T-helper 2 cell treated with Interferon-gamma antibody and Interleukin-4, amounts not matched to agents 5 μg/mL and 100 μg/mL, for 36 hours (primary cell): Measurements from ENCODE around the gene CADPS.

Experiments used
- DNase-seq: peaks from one replicate; pipeline ENCODE4 v3.0.0; 2021; ENCODE audit warnings: low spot score
- H3K27ac Mint-ChIP-seq: one replicate; pipeline ENCODE4 v1.8.0; 2021; ENCODE audit warnings: mild to moderate bottlenecking, mixed read lengths
- H3K27me3 Mint-ChIP-seq: one replicate; pipeline ENCODE4 v1.8.0; 2021; ENCODE audit warnings: low read depth, mixed read lengths
- H3K36me3 Mint-ChIP-seq: one replicate; pipeline ENCODE4 v1.8.0; 2021; ENCODE audit warnings: low read depth, mixed read lengths
- H3K4me1 Mint-ChIP-seq: one replicate; pipeline ENCODE4 v1.8.0; 2021; ENCODE audit warnings: low read depth, mixed read lengths
- H3K4me3 Mint-ChIP-seq: one replicate; pipeline ENCODE4 v1.8.0; 2022; ENCODE audit warnings: mild to moderate bottlenecking, moderate library complexity, mixed read lengths
- H3K9me3 Mint-ChIP-seq: one replicate; pipeline ENCODE4 v1.8.0; 2021; ENCODE audit warnings: mixed read lengths

CADPS gene

DNA sequence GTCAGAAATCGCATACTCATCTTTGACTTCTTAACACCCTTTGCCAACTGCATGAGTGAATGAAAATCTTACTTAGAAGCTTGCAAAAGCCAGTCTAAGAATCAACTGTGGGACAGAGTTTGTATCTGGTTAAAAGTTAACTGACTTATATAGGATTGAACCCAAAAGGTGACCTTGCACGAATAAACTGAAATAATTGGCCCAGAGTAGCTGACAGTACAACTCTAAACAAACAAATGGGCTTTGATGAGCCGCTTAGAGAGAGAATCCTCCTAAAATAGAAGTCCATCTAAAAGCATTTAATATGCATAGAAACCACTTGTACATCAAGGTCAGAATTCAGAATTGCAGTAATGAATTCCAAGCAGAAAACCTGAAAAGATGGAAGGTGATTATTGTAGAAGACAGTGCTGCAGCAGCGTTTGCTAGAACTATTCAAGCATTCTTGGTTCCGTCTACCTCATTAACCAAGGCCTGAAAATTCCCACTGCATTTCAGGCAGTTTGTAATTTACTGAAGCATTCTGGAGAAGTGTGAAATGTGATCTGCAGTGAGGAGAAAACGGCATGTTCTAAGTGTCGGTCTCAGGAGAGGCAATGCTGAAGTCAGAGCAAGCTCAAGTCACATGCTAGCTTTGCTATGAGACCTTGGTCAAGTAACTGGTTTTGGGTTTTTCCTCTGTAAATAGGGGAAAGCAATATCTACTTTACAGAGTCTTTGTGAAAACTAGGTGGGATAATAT is 103.7 kb downstream of the CADPS start:
- DNase-seq = no peak
- no peak overlapping the region for H3K27ac Mint-ChIP-seq
- no peaks in the 10 kb centered on the region for H3K9me3 Mint-ChIP-seq
- no peaks in the 10 kb centered on the region for H3K36me3 Mint-ChIP-seq
- H3K4me1 Mint-ChIP-seq = no peaks in the 10 kb centered on the region
- H3K4me3 Mint-ChIP-seq = no peak overlapping the region
- no peaks in the 10 kb centered on the region for H3K27me3 Mint-ChIP-seq

DNA sequence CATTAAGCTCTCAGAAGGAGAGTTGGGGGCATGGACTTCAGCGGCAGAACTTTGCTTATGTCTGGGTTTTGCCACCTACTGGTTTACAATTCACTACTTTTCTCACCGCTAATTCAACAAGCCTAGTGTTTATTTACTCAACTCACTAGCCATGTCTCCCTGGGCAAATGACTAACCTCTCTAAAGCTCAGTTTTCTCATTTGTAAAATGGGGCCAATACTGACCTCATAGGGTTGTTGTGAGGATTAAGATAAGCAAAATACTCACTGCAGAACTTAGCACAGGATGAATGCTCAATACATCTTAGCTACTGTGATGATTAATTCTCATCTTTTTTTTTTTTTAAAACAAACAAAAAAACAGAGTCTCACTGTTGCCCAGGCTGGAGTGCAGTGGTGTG is 106.3 kb downstream of the CADPS start:
- no peaks in the 10 kb centered on the region for H3K36me3 Mint-ChIP-seq
- no peak for DNase-seq
- no peaks in the 10 kb centered on the region for H3K9me3 Mint-ChIP-seq
- H3K4me3 Mint-ChIP-seq = no peak overlapping the region
- H3K27me3 Mint-ChIP-seq = no peaks in the 10 kb centered on the region
- no peak overlapping the region for H3K27ac Mint-ChIP-seq
- no peaks in the 10 kb centered on the region for H3K4me1 Mint-ChIP-seq

DNA sequence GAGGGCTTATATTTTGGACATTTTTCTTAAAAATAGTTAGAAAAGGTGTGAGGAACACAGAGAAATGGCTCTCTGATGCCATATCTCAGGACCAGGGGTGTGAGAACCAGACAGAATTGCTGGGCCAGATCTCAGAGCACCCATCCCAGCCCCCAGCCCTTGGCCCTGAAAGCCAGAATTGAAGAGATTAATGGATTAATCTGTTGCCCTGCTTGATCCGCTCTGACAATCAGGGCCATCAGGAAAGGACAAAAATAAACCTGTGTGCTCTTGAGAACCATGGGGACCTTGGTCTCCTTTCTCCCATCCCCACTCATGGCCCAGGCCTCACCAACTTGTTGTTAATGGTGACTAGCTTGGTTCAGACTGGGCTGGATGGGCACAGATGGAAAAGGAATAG is 113.5 kb downstream of the CADPS start:
- Mint-ChIP-seq H3K4me1 (no peaks in the 10 kb centered on the region), H3K4me3 (no peak overlapping the region), H3K9me3 (no peaks in the 10 kb centered on the region), H3K27ac (no peak overlapping the region), H3K36me3 (no peaks in the 10 kb centered on the region), H3K27me3 (no peaks in the 10 kb centered on the region)
- no peak for DNase-seq

DNA sequence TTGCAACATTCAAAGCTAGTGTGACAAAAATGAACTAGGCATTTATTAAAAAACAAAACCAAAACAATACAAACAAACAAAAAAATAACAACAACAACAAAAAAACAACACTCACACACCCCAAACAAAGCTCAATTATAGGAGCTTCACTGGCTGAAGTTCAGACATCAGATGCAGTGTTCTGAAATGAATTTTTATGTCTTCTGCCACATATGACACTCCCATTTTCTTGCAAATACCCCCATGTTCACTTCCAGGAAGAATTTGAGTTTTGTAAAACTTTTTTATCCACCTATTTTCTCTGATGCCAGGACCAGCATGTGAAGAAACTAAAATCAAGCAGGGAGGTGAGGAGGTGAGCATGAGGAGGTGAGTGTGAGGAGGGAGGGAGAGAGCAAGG is 113.9 kb downstream of the CADPS start:
- no peaks in the 10 kb centered on the region for H3K27me3 Mint-ChIP-seq
- H3K4me3 Mint-ChIP-seq = no peak overlapping the region
- DNase-seq = no peak
- H3K27ac Mint-ChIP-seq = no peak overlapping the region
- no peaks in the 10 kb centered on the region for H3K9me3 Mint-ChIP-seq
- H3K4me1 Mint-ChIP-seq = no peaks in the 10 kb centered on the region
- no peaks in the 10 kb centered on the region for H3K36me3 Mint-ChIP-seq

- Mint-ChIP-seq H3K27ac (no peak overlapping the region), H3K36me3 (no peaks in the 10 kb centered on the region), H3K4me1 (no peaks in the 10 kb centered on the region), H3K9me3 (no peaks in the 10 kb centered on the region), H3K27me3 (no peaks in the 10 kb centered on the region), H3K4me3 (no peak overlapping the region)
- DNase-seq = no peak
Measured at GRCh38 chr3:62758296-62759066, 116.7 kb downstream of the CADPS start.

DNA sequence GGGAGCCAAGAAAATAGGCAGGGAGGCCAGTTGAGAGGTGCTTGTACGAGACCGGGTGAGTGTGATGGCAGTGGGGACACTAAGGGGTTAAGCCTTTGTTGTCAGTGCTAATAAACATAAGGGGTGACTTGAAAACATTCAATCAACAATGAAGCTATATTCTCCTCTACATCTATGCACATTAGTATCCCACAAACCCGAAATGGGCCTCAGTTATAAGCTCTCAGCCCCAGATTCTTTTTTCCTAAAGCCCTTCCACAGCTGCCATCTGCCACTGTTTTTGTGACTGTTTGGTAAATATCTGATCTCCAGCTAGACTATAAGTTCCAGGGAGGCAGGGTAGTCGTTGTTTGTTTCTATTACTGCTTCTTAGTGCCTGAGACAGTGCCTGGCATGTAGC is 118.2 kb downstream of the CADPS start:
- H3K27me3 Mint-ChIP-seq = no peaks in the 10 kb centered on the region
- H3K27ac Mint-ChIP-seq = no peak overlapping the region

DNA sequence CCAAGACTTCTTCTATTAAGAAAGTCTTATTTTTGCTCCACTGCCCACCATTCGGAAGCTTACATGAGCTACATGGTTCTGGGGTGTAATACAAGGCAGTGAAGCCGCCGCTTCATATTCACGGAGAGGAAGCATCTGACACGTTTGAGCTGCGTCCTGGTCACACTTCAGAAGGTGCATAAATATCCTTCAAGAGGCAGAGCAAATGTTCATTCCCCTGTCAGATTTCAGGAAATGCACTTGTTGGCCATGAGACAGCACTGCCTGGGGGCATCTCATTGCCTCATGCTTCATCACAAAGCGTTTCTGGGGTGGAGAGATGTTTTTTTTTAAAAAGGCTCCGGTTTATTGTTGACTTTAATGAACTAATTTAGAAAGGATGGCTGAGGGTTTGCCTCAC is 119.9 kb downstream of the CADPS start:
- Mint-ChIP-seq H3K4me1 (no peaks in the 10 kb centered on the region), H3K27me3 (no peaks in the 10 kb centered on the region), H3K9me3 (no peaks in the 10 kb centered on the region), H3K27ac (no peak overlapping the region), H3K36me3 (no peaks in the 10 kb centered on the region), H3K4me3 (no peak overlapping the region)
- no peak for DNase-seq

More for the DNA sequence above, 118.2 kb downstream of the CADPS start:
- no peak for DNase-seq
- no peaks in the 10 kb centered on the region for H3K4me1 Mint-ChIP-seq
- no peak overlapping the region for H3K4me3 Mint-ChIP-seq
- H3K36me3 Mint-ChIP-seq = no peaks in the 10 kb centered on the region
- H3K9me3 Mint-ChIP-seq = no peaks in the 10 kb centered on the region

- H3K27me3 Mint-ChIP-seq = no peaks in the 10 kb centered on the region
- no peak for DNase-seq
- H3K9me3 Mint-ChIP-seq = no peaks in the 10 kb centered on the region
- H3K4me1 Mint-ChIP-seq = no peaks in the 10 kb centered on the region
- H3K4me3 Mint-ChIP-seq = no peak overlapping the region
- H3K27ac Mint-ChIP-seq = no peak overlapping the region
- no peaks in the 10 kb centered on the region for H3K36me3 Mint-ChIP-seq
Measured at GRCh38 chr3:62749657-62750056, 125.6 kb downstream of the CADPS start.

- DNase-seq = no peak
- no peaks in the 10 kb centered on the region for H3K4me1 Mint-ChIP-seq
- no peak overlapping the region for H3K4me3 Mint-ChIP-seq
- no peaks in the 10 kb centered on the region for H3K9me3 Mint-ChIP-seq
- H3K27me3 Mint-ChIP-seq = no peaks in the 10 kb centered on the region
- no peak overlapping the region for H3K27ac Mint-ChIP-seq
- H3K36me3 Mint-ChIP-seq = no peaks in the 10 kb centered on the region
Measured at GRCh38 chr3:62749130-62749529, 126.1 kb downstream of the CADPS start.

DNA sequence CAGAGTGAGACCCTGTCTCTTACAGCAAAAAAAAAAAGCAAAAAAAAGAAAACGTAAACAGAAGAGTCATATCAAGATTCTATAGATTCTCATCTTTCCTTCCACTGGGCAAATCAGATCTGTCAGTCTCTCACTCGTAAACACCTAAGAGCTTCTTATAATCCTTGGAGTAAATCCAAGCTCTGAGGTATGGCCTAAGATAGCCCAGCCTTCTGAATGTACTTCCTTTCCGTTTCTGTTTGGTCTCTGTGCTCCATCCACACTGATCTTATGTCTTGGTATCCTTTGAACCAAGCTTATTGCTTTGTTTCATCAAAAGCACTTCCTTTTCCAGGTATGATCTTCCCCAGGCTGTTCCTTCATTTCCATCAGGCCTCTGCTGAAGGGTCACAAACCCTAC is 137.8 kb downstream of the CADPS start:
- no peak overlapping the region for H3K27ac Mint-ChIP-seq
- H3K4me1 Mint-ChIP-seq = no peaks in the 10 kb centered on the region
- H3K27me3 Mint-ChIP-seq = no peaks in the 10 kb centered on the region
- no peaks in the 10 kb centered on the region for H3K36me3 Mint-ChIP-seq
- peaks cover 5% of the 10 kb centered on the region for H3K9me3 Mint-ChIP-seq
- no peak for DNase-seq
- H3K4me3 Mint-ChIP-seq = no peak overlapping the region

- H3K27ac Mint-ChIP-seq = no peak overlapping the region
- no peak for DNase-seq
- no peak overlapping the region for H3K4me3 Mint-ChIP-seq
- H3K4me1 Mint-ChIP-seq = no peaks in the 10 kb centered on the region
- H3K27me3 Mint-ChIP-seq = no peaks in the 10 kb centered on the region
- H3K9me3 Mint-ChIP-seq = peaks cover 5% of the 10 kb centered on the region
- no peaks in the 10 kb centered on the region for H3K36me3 Mint-ChIP-seq
Measured at GRCh38 chr3:62735510-62735909, 139.7 kb downstream of the CADPS start.

DNA sequence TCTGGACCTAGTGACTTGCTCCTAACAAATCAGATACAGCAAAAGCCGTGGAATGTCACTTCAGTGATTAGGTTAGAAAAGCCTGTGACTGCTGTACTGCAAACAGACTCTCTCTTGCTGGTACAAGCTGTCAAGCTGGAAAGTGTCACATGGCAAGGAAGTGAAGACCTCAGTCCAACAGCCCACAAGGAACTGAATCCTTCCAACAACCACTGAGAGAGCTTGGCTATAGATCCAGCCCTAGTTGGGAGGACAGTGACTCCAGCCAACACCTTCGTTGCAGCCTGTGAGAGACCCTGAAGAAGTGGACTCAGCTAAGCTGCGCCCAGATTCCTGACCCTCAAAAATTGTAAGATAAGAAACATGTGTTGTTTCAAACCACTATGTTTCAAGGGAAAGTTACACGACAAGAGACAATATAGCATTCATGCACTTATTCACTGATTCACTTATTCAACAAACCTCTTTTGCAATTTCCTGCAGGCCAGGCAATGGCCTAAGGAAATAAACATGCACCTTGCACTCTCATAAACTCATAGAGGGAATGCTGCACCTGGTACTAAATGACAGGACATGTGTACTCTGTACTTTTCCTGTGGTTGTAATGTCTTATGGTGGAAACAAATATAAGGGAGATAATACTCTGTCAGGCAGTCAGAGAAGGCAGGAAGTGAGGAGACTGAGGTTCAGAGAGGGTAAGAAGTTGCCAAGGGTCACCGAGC is 142.9 kb downstream of the CADPS start:
- no peaks in the 10 kb centered on the region for H3K36me3 Mint-ChIP-seq
- no peak for DNase-seq
- H3K27me3 Mint-ChIP-seq = no peaks in the 10 kb centered on the region
- no peak overlapping the region for H3K27ac Mint-ChIP-seq
- H3K4me1 Mint-ChIP-seq = no peaks in the 10 kb centered on the region
- no peaks in the 10 kb centered on the region for H3K9me3 Mint-ChIP-seq
- H3K4me3 Mint-ChIP-seq = no peak overlapping the region

GRCh38 chr3:62727981-62728380 is 147.2 kb downstream of the CADPS start:
- Mint-ChIP-seq H3K27ac (no peak overlapping the region), H3K9me3 (no peaks in the 10 kb centered on the region)

GRCh38 chr3:62727536-62727935 is 147.7 kb downstream of the CADPS start:
- Mint-ChIP-seq H3K9me3 (no peaks in the 10 kb centered on the region), H3K36me3 (no peaks in the 10 kb centered on the region), H3K27ac (no peak overlapping the region), H3K4me1 (no peaks in the 10 kb centered on the region), H3K4me3 (no peak overlapping the region), H3K27me3 (no peaks in the 10 kb centered on the region)
- DNase-seq = no peak

More at GRCh38 chr3:62727981-62728380, 147.2 kb downstream of the CADPS start:
- H3K27me3 Mint-ChIP-seq = no peaks in the 10 kb centered on the region
- DNase-seq = no peak
- no peaks in the 10 kb centered on the region for H3K36me3 Mint-ChIP-seq
- H3K4me3 Mint-ChIP-seq = no peak overlapping the region
- no peaks in the 10 kb centered on the region for H3K4me1 Mint-ChIP-seq
